UCSD-AML1 (cell line): ENCODE results near the gene VWA3A.
"Not testable (repeated sequence)": the region's sequence is repeated elsewhere in the genome, so short reads cannot be mapped to it uniquely, and the experiment has no call there.

Source experiments
- DNase-seq: peaks from one replicate; lab custom pipeline; 2025; ENCODE audit not compliant: unreplicated experiment; lab: John Stamatoyannopoulos, UW

Gene VWA3A

DNA sequence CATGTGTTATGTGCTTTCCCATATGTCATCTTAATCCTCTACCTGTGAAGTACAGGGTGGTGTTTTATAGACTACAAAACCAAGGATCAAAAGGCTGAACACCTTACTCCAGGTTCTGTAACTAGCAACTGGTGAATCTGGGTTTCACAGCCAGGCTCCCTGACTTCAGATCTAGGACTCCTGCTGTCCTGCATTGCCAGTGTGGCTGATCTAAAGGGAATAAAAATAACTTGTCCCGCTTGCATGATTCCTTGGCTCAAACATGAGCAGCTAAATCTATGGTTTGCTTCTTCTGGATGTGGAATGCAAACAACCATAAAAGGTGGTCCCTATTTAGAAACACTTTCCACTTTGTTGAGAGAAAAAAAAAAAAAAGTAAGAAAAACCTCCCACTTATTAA, 3.7 kb upstream of the VWA3A start:
- no peak for DNase-seq

DNA sequence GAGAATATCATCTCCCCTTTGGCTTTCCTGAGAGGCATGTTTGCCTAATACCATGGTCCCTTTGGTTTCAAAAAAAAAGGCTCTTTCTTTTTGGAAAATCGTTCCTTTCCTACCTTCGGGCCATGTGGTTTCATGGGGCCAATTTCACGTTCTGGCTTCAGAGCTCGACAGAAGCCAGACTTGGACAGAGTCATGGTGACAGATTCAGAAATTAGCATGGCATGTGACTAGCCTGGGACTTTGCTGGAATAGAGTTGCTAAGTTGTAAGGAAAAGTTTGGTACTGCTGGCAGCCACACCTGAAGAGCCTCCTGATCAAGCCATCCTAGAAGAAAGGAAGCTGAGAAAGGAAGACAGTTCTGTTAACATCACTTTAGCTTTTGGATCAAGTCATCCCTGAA, 2.4 kb upstream of the VWA3A start:
- DNase-seq, result no peak

DNA sequence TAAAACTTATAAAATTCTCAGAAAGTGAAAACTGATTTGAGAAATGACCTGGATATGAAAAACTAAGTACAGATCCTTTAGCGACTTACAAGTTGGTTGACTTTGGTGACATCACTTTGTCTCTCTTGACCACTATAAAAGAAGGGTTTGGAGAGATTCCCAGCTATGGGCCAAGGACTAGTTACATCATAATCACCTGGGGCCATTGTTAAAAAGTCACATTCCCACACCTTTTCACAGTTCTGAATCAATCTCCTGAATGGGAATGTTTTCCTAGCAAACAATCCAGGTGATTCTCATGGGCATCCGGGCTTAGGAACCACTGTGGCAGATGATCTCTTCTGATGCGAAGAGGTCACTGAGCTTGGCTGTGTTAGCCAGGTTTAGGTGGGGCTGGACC, 620 bp upstream of the VWA3A start:
- no peak for DNase-seq

DNA sequence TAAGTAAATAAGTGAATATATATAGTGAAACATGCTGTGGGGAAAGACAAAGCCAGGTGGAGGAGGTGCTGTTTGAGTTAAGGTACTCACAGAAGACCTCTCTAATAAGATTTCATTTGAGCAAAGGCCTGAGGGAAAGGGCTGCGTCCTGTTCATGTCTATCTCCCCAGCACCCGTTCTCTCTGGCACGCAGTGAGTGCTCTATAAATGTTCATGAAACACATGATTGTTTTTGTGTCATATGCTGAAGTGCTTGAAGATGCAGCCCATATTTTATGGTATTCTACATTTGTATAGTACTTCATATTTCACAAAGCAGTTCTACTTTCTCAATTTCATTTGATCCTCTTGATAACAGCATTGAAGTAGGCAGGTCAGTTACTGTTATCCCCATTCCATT, 990 bp downstream of the VWA3A start:
- DNase-seq, result no peak

DNA sequence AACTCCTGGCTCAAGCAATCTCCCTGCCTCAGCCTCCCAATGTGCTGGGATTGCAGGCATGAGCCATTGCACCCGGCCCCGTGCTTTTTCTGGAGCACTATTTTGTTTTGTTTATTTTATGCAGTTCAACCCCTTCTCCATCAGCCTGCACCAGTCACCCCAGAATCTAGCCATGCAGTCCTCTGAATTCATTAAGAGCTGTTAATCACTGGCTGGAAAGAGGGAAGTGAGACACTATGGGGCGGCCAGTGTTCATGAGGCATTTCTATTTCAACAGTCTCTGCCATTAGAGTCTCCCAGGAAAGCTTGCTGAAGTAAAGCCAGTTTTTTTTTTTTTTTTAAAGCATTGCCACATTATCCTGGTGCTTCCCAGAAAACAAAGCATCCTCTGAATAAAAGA, 1.7 kb downstream of the VWA3A start:
- DNase-seq, result no peak

DNA sequence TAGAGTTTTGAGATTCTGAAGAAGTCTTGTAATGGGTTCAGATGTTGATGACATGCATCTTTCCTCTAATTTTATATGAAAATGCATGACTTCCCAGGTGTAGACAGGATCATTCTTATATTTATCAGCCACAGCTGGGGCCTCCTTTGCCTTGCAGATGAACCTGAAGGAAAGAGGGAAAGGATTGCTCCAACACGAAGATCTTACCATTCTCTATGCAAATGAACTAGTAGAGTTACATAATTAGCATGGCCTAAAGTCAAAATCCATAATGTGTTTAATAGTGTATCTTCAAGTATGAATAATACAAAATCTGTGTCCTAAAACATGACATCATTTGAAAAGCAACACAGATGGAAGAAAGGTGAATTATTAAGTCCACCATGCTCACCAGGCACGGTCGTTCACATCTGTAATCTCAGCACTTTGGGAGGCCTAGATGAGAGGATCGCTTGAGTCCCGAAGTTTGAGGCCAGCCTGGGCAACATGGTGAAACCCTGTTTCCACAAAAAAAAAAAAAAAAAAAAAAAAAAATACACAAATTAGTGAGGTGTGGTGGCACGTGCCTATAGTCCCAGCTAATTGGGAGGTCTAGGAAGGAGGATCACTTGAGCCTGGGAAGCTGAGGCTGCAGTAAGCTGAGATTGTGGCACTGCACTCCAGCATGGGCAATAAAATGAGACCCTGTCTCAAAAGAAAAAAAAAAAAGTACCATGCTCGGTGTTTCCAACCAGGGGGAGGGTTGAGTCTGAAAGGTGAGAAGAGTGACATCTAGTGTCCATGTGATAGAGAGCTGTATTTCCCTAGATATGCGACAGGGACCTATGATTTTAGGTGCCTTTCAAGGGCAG, 6.3 kb downstream of the VWA3A start:
- DNase-seq, result no peak

DNA sequence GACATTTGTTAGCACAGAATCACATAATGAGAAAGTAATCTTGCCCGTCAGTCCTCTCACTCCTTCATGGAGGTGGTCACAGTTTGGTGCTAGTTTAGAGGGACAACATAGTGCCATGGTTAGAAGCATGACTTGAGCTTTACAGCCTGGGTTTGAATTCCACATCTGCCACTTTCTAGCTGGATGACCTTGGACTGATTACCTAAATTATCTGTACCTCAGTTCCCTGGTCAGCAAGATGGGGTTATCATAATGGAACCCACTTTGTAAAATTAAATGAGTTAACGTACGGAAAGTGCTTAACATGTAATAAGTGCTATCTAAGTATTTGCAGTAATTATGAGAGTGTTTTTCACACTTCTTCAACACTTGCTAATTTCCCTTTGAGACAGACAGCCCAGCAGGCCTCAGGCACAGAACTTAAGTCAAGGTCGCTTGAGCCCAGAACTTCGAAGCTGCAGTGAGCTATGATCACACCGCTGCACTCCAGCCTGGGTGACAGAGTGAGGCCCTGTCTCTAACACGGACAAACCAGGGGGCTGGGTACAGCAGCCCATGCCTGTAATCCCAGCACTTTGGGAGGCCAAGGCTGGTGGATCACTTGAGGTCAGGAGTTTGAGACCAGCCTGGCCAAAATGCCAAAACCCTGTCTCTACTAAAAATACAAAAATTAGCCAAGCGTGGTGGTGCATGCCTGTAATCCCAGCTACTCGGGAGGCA, 7.1 kb downstream of the VWA3A start:
- DNase-seq, result no peak

DNA sequence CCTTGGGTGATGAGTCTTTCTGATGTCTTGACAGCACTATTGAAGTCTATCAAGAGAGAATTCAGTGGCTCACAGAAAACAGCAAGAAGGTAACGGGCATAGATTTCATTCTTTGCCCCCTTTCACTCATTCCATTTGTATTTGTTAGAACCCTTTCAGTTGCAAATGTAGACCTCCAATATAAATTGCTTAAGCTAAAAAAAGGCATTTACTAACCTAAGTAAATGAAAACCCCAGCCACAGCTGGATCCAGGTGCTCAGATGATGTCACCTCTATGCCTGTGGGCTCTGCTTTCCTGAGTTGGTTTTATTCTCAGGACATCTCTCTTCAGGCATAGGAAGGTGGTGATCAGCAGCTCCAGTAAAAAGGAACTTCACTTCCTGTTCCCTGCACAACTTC, 11.1 kb downstream of the VWA3A start:
- no peak for DNase-seq

DNA sequence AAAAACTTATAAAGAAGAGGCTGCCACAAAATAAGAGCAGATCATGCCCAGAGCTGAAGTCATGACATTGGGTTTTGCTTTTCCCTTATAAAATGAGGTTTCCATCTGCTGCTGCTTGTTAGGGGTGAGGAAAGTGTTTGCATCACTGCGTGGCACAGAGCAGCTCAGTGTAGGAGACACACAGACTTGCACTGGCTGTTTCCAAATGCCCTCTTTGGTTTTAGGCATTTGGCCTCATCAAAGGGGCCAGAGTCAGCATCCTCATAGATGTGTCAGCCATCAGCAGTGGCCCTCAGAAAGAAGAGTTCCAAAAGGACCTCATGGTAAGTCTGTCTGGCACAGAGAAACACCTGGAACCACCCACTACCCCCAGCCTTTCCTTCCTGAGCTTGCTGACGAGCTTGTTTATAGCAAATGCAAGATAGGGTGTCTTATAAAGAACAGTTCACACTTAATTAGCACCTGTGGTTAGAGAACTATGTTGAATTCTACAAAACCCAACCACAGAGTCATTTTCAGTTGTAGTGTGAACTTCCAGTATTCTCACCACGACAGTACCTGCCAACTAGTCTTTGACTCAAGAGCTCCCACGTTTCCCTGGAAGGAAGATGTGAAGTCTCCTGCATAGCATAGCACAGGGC, 17.0 kb downstream of the VWA3A start:
- no peak for DNase-seq

DNA sequence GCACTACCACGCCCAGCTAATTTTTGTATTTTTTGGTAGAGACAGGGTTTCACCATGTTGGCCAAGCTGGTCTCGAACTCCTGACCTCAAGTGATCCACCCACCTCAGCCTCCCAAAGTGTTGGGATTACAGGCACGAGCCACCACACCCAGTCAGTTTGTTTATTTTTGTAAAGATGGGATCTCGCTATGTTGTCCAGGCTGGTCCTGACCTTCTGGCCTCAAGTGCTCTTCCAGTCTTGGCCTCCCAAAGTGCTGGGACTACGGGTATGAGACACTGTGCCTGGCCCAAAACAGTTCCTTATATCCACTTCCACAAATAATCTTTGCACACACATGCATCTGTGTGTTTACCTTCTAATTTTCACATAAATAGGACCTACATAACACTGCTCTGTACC, 19.3 kb downstream of the VWA3A start:
- not testable (repeated sequence) for DNase-seq

DNA sequence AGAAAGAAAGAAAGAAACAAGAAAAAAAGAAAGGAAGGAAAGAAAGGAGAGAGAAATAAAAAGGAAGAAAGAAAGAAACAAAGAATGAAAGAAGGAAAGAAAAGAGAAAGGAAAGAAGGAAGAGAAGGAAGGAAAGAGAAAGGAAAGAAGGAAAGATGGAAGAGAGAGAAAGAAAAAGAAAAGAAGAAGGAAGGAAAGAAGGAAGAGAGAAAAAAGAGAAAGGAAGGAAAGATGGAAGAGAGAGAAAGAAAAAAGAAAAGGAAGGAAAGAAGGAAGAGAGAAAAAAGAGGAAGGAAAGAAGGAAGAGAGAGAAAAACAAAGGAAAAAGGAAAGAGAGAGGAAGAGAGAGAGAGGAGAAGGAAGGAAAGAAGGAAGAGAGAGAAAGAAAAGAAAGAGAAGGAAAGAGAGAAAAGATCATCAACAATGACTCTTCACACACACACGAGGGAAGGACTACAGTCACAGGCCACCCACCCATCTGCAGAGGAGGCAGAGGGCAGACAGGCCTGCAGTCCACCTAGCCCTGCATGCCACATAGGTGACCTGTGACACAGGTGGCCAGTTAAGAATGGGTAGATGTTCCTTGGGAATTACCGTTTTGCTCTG, 23.9 kb downstream of the VWA3A start:
- DNase-seq, result no peak

DNA sequence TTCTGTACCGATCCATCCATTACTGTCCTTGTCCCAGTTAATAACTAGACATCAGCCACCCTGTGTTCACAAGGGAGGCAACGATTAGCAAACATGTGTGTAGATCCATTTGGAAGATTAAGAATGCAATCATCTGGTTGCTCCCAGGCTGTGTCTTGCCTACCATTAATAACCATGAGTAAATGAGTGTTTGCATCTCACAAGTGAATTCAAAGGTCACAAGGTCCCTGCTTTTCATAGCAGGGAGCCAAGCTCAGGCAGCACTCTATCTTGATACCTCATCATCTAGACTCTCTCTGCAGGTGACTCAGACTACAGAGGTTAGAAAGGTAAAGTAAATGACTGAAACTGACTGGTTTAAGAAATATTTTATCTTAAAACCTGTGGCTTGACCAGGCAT, 25.3 kb downstream of the VWA3A start:
- DNase-seq, result no peak

DNA sequence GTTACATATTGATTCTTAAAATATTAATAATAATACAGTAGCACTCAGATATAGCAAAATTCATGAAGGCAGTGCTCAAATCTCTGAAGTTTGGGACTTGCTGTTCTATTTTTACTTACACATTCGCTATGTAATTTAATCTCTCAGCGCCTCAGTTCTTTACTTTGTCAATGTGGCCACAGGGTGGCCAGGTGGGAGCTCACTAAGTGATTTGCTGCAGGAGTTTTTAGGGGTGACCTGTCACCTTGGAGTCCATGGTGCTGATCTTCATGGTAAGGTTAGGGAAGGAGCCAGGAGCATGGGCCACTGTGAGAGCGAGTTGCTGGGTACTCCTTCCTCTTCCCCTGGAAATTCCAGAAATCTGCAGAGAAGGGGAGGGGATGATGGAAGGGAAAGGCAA, 28.1 kb downstream of the VWA3A start:
- no peak for DNase-seq

DNA sequence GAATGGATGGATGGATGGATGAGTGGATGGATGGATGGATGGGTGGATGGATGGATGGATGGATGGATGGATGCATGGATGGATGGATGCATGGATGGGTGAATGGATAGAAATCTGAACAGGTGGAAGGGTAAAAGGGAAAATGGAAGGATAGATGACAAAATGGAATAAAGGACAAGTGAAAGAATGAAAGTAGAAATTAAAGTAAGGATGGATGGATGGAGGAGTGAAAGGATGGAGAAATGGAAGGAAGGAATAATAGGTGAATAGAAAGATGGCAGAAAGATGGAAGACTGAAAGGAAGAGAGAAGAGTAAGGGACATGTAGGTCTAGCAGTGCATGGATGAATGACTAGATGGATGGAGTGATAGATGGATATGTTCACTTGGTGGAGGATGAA, 29.9 kb downstream of the VWA3A start:
- no peak for DNase-seq

DNA sequence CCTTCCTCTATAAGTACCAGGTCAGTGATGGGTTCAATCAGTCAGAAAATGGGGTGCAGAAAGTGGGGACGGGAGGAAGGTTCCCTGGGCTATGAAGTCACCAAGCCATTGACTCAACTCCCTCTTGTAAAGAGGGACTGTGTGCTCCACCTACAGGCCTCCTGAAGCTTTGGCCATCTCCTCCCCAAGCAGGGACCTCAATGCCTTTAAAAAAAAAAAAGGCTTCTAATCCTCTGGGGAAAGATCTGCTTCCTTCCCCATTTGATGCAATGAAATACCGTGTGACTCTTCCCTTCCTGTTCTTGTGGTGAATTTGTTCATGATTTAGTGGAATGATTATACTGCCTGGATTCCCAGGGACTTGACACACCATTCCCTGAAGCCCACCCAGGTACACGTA, 30.8 kb downstream of the VWA3A start:
- peak; percentile 36 for DNase-seq

DNA sequence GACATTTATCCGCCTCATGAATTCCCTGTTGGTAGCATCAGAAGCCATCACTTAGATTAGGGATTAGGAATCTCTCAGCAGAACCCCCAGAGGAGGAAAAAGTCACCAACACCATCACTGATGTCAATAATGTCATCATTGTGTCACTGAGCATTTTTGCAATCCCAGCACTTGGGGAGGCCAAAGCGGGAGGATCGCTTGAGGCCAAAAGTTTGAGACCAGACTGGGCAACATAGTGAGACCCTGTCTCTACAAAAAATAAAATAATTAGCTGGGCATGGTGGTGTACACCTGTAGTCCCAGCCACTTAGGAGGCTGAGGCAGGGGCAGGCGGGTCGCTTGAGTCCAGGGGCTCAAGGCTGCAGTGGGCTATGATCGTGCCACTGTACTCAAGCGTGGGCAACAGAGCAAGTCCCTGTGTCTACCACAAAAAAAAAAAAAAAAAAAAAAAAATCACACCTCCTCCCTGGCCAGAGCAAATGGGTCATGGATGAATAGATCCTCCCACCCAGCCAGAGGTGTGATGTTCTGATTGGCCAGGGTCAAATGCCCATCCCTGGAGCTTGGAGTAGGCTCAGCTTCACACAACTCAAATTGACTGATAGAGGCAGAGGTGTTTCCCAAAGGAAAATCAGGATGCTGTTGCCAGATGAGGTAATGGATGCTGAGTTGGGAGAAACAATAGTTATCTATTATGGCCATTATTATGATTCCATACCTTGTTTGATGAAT, 31.6 kb downstream of the VWA3A start:
- DNase-seq, result no peak

DNA sequence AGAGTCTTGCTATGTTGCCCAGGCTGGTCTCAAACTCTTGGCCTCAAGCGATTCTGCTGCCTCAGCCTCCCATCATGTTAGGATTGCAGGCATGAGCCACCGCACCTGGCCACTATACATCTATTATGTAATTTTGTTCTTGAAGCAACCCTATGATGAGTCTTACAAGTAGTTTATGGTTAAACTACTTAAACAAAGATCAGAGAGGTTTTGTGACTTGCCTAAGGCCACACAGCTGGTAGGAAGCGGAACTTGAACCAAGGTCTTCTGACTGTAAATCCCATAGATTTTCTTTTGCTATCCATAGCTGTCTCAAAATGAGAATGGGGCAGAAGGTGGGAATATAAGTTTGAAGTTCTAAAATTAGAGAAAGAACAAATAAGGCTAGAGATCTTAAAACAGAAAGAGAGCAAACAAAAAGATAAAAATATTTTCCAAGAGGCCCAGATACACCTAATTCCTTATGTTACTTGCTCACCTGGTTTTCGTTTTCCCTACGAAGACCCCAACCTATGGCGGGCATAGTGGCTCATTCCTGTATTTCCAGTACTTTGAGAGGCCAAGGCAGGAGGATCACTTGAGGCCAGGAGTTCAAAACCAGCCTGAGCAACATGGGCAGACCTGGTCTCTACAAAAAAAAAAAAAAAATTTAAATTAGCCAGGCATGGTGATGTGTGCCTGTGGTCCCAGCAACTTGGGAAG, 32.4 kb downstream of the VWA3A start:
- DNase-seq, result no peak

DNA sequence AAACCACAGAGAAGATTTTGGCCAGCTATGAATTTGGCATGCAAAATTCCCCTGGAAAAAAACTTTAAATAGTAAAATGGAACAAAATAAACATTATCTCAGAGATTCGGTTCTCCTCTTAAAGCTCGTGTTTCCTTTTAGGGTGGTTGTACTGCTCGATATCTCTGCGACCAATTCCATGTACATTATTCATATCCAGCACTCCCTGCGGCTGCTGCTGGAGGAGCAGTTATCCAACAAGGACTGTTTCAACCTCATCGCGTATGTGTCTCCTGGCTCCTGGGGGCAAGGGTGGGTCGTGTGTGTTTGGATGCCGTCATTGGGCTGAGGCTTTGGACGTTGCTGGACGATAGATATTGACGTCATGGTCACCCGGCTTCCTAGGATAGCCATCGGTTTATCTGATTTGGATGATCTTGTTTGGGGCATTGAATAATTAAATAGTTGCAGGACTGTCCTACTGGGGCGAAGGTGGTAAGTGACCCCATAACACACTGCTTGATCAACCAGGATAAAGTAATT, 33.8 kb downstream of the VWA3A start:
- no peak for DNase-seq

DNA sequence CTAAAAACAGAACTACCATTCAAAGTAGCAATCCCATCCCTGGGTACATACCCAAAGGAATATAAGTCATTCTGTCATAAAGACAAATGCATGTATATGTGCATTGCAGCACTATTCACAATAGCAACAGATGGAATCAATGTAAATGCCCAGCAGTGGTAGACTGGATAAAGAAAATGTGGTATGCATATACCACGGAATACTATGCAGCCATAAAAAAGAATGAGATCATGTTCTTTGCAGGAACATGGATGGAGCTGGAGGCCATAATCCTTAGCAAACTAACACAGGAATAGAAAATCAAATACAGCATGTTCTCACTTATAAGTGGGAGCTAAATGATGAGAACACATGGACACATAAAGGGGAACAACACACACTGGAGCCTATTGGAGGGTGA, 36.2 kb downstream of the VWA3A start:
- not testable (repeated sequence) for DNase-seq

DNA sequence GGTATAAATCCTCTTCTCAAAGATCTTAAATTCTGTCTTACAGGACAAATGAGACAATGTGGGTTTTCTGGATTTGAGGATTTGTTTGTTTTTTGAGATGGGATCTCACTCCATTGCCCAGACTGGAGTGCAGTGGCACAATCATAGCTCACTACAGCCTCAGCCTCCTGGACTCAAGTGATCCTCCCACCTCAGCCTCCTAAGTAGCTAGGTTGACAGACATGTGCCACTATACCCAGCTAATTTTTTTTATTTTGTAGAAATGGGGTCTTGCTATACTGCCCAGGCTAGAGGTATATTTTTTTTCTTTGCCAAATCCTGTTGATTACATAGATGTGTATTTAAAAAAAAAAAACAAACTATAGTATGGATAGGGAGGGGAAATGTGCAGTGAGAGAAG, 38.2 kb downstream of the VWA3A start:
- DNase-seq, result no peak
